GM12875 (cell line): ENCODE measurements around the gene ZDHHC3.
A peak's percentile ranks its signal among the peaks of the same experiment; 100 is the strongest.

Source experiments
- H3K4me3 ChIP-seq: one replicate; pipeline ENCODE4 v1.5.1; 2011; ENCODE audit warnings: low read depth, low read length, control low read depth
- CTCF ChIP-seq: IDR thresholded peaks from 2 replicates; pipeline ENCODE4 v1.5.1; 2011; ENCODE audit warnings: low read depth, mild to moderate bottlenecking, control low read depth, inconsistent platforms, low read length, moderate library complexity, borderline replicate concordance; ENCODE audit not compliant: insufficient read depth

The ZDHHC3 gene

GRCh38 chr3:44894485-44894884 is 81.5 kb downstream of the ZDHHC3 start:
- no peak overlapping the region for H3K4me3 ChIP-seq
- no peak for TF ChIP-seq CTCF

DNA sequence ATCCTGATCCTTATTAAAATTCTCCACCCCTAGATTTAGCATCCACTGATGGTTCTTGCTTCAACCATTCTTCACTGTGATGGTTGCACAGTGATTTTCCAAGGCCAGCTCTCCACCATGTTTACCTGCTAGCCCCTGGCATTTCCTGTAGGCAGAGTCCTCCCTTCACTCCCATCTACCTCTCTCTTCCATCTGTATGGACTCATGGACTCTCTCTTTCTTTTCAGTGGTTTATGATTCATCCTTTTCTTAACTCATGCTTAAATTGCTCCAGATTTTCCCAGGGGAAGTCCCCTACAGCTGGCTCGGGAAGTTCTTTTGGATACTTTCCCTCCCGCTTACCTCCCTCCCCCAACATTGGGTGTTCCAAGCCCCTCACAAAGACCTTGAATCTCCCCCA is 82.9 kb downstream of the ZDHHC3 start:
- no peak for TF ChIP-seq CTCF

DNA sequence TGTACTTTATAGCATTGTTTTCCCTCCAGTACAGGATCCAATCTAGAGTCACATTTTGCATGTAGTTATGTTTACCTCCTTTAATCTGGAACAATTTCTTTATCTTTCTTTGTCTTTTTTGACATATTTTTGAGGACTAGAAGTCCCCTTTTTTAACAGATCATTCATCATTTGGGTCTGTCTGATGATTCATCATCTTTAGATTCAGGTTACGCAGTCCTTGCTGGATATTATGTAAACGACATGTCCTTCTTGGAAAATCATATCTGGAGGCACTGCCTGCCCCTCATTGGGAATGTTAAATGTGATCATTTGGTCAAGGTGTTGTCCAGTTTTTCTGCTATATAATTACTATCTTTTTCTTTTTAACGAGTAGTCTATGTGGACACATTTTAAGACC is 83.3 kb downstream of the ZDHHC3 start:
- TF ChIP-seq CTCF, result no peak
- H3K4me3 ChIP-seq, result no peak overlapping the region

More for the DNA sequence above, 82.9 kb downstream of the ZDHHC3 start:
- no peak overlapping the region for H3K4me3 ChIP-seq

- peak overlapping the region; percentile 8 for H3K4me3 ChIP-seq
- TF ChIP-seq CTCF, result no peak
These were observed 85.1 kb downstream of the ZDHHC3 start for GRCh38 chr3:44890852-44891251.

GRCh38 chr3:44890258-44890657 is 85.7 kb downstream of the ZDHHC3 start:
- no peak overlapping the region for H3K4me3 ChIP-seq

GRCh38 chr3:44887101-44887500 is 88.9 kb downstream of the ZDHHC3 start:
- no peak for TF ChIP-seq CTCF
- no peak overlapping the region for H3K4me3 ChIP-seq

More at GRCh38 chr3:44890258-44890657, 85.7 kb downstream of the ZDHHC3 start:
- TF ChIP-seq CTCF, result no peak

GRCh38 chr3:44886561-44886960 is 89.4 kb downstream of the ZDHHC3 start:
- no peak overlapping the region for H3K4me3 ChIP-seq
- TF ChIP-seq CTCF, result no peak
